OCI-LY7 (cell line): ENCODE measurements around the gene LRRC75A. TPM values are rescaled to one million over a fixed set of nuclear protein-coding genes. Genes with fewer than 3 reads are reported as not detected.

Experiments
- BruUV-seq: library from RNA; stranded (reverse); fragments of 400-500 nt; replicated peaks from 2 replicates; lab custom pipeline; 2021; lab: Mats Ljungman, UMichigan
- CTCF ChIA-PET: fragments of 300-600 bp; sonication (Branson Sonifier 250); formaldehyde crosslinking; loops from one replicate; lab custom pipeline; 2022; ENCODE audit warnings: antibody characterized with exemption; ENCODE audit not compliant: unreplicated experiment; lab: Charles Lee
- POLR2A ChIA-PET: fragments of 300-600 bp; sonication (Branson Sonifier 250); formaldehyde crosslinking; loops from one replicate; lab custom pipeline; 2022; ENCODE audit warnings: antibody characterized with exemption; lab: Charles Lee
- DNase-seq: peaks from one replicate; pipeline ENCODE4 v3.0.0-alpha.2; 2015; ENCODE audit warnings: low spot score
- H2AFZ ChIP-seq: fragments of 200-600 bp; sonication (generic), shearing (Covaris generic); 2 replicates; pipeline ENCODE4 v1.6.1; 2014; ENCODE audit warnings: mild to moderate bottlenecking, antibody characterized with exemption, low read length, moderate library complexity
- H3K27ac ChIP-seq: fragments of 200-600 bp; sonication (generic); 2 replicates; pipeline ENCODE4 v1.5.1; 2014; ENCODE audit warnings: mixed run types, low read depth, mild to moderate bottlenecking, moderate library complexity, low read length, inconsistent platforms; ENCODE audit not compliant: poor library complexity, severe bottlenecking
- H3K36me3 ChIP-seq: fragments of 200-600 bp; sonication (generic); 2 replicates; pipeline ENCODE4 v1.6.1; 2014; ENCODE audit warnings: mild to moderate bottlenecking, antibody characterized with exemption, low read length, moderate library complexity, mixed read lengths; ENCODE audit not compliant: insufficient read depth
- H3K4me1 ChIP-seq: fragments of 200-600 bp; sonication (generic); 2 replicates; pipeline ENCODE4 v1.5.1; 2014; ENCODE audit warnings: mild to moderate bottlenecking, low read length; ENCODE audit not compliant: insufficient read depth, poor library complexity, severe bottlenecking
- H3K4me2 ChIP-seq: fragments of 200-600 bp; sonication (generic); 2 replicates; pipeline ENCODE4 v1.6.1; 2014; ENCODE audit warnings: mild to moderate bottlenecking, low read length
- H3K4me3 ChIP-seq: fragments of 200-600 bp; sonication (generic); 2 replicates; pipeline ENCODE4 v1.5.1; 2014; ENCODE audit warnings: mild to moderate bottlenecking, low read depth, low read length; ENCODE audit not compliant: poor library complexity, severe bottlenecking
- H3K79me2 ChIP-seq: fragments of 200-600 bp; sonication (generic); 2 replicates; pipeline ENCODE4 v1.6.1; 2016; ENCODE audit warnings: low read depth, mild to moderate bottlenecking, low read length, moderate library complexity, mixed read lengths; ENCODE audit not compliant: insufficient read depth
- H3K9me2 ChIP-seq: fragments of 200-600 bp; sonication (generic); 2 replicates; pipeline ENCODE4 v1.6.1; 2016; ENCODE audit warnings: mild to moderate bottlenecking, low read length, mixed read lengths; ENCODE audit not compliant: insufficient read depth
- H3K9me3 ChIP-seq: fragments of 200-600 bp; sonication (generic); 2 replicates; pipeline ENCODE4 v1.6.1; 2014; ENCODE audit warnings: mild to moderate bottlenecking, mixed run types, low read length, mixed read lengths
- H4K20me1 ChIP-seq: fragments of 200-600 bp; sonication (generic); 2 replicates; pipeline ENCODE4 v1.6.1; 2014; ENCODE audit warnings: mild to moderate bottlenecking, antibody characterized with exemption, low read length, moderate library complexity, mixed read lengths; ENCODE audit not compliant: insufficient read depth
- EZH2phosphoT487 ChIP-seq: fragments of 200-600 bp; sonication (generic); IDR thresholded peaks from 2 replicates; pipeline ENCODE4 v1.6.1; 2018; ENCODE audit warnings: low read depth, borderline replicate concordance, mild to moderate bottlenecking, mixed run types, antibody characterized with exemption, low read length, moderate library complexity, mixed read lengths
- intact Hi-C: fragments of 100-400 bp; cut with micrococcal nuclease; formaldehyde crosslinking; loops from one replicate; pipeline ENCODE4 v1.10.0; 2022; ENCODE audit not compliant: unreplicated experiment
- total RNA-seq, 2 experiments: library from RNA; depleted of rRNA in 1 of 2; stranded (reverse); fragments of >200 nt in 1 of 2; shearing (Covaris generic) in 1 of 2; gene quantifications; 2 replicates each; pipeline ENCODE4 v1.2.3, GENCODE V29; 2014 to 2022
- TF ChIP-seq, protein P1 (sequence below): fragments of 200-600 bp; sonication (generic); conservative IDR thresholded peaks from 2 replicates; pipeline ENCODE4 v1.5.1; 2014; ENCODE audit warnings: mild to moderate bottlenecking, antibody characterized with exemption, low read length, moderate library complexity, mixed read lengths

The LRRC75A gene
- total RNA-seq, 2 experiments from 2014 or later: not detected

DNA sequence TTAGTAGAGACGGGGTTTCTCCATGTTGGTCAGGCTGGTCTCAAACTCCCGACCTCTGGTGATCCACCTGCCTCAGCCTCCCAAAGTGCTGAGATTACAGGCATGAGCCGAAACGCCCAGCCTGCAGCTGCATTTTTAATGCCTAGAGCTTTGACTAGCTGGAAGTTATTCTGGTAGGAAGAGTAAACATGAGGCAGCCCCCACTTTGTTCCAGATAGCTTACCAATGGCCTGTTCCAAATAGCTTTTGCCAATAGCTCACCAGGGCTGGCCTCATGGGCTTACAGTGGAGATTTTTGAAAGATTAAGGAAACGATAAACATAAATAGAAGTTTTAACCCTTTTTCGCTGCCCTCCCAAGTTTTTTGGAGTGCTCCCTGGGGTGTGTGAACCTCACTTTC lies 66.8 kb downstream of the LRRC75A start:
- POLR2A ChIA-PET: interaction anchor here (0.7 kb wide), 1 partner anchor 10 kb away, joined by 3 read pairs; no protein-coding TSS in a partner anchor
- Histone ChIP-seq H3K4me2 (no peak overlapping the region), H3K4me3 (no peak overlapping the region), H3K36me3 (no peaks in the 10 kb centered on the region), H3K79me2 (no peaks in the 10 kb centered on the region), H3K27ac (no peak overlapping the region), H3K9me2 (no peaks in the 10 kb centered on the region), H3K9me3 (no peaks in the 10 kb centered on the region), H3K4me1 (no peaks in the 10 kb centered on the region), H4K20me1 (no peaks in the 10 kb centered on the region), H2AFZ (no peak overlapping the region)
- CTCF ChIA-PET: interaction anchor here (1.1 kb wide), 1 partner anchor 10 kb away, joined by 3 read pairs; the partner anchor contains the start of gene TRPV2
- BruUV-seq: no TSS peak
- no peak for DNase-seq
- no peak for TF ChIP-seq EZH2phosphoT487
- TF ChIP-seq, protein P1, sequence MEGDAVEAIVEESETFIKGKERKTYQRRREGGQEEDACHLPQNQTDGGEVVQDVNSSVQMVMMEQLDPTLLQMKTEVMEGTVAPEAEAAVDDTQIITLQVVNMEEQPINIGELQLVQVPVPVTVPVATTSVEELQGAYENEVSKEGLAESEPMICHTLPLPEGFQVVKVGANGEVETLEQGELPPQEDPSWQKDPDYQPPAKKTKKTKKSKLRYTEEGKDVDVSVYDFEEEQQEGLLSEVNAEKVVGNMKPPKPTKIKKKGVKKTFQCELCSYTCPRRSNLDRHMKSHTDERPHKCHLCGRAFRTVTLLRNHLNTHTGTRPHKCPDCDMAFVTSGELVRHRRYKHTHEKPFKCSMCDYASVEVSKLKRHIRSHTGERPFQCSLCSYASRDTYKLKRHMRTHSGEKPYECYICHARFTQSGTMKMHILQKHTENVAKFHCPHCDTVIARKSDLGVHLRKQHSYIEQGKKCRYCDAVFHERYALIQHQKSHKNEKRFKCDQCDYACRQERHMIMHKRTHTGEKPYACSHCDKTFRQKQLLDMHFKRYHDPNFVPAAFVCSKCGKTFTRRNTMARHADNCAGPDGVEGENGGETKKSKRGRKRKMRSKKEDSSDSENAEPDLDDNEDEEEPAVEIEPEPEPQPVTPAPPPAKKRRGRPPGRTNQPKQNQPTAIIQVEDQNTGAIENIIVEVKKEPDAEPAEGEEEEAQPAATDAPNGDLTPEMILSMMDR: no peak
- intact Hi-C loops: no loop called here

DNA sequence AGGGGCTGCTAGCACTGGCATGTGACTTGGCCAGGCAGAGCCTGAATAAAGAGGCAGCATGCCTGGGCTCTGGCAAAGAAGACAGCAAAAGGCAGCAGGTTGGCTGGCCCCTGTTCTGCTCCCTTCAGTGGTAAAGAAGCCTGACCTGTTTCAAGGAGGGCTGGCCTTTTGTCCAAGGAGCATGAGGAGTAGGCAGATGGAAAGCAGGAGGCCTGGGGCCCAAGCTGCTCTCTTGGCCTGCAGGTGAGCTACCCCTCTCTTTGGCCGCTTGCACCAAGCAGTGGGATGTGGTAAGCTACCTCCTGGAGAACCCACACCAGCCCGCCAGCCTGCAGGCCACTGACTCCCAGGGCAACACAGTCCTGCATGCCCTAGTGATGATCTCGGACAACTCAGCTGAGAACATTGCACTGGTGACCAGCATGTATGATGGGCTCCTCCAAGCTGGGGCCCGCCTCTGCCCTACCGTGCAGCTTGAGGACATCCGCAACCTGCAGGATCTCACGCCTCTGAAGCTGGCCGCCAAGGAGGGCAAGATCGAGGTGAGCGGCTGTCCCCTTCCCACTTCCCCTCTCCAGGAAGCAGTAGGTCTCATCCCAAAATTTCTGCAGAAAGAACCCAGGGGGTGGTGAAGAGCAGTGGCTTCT lies 68.6 kb downstream of the LRRC75A start:
- POLR2A ChIA-PET: interaction anchor here (0.6 kb wide), 1 partner anchor 22 kb away, joined by 3 read pairs; no protein-coding TSS in a partner anchor
- no peaks in the 10 kb centered on the region for H3K36me3 ChIP-seq
- intact Hi-C loops: no loop called here

More for the DNA sequence above, 68.6 kb downstream of the LRRC75A start:
- H3K9me3 ChIP-seq: no peaks in the 10 kb centered on the region
- no peak overlapping the region for H3K27ac ChIP-seq
- no peak overlapping the region for H3K4me2 ChIP-seq
- TF ChIP-seq, protein P1: no peak
- TF ChIP-seq EZH2phosphoT487: no peak
- no peaks in the 10 kb centered on the region for H3K79me2 ChIP-seq
- CTCF ChIA-PET: no interaction called here
- BruUV-seq: no TSS peak
- no peak overlapping the region for H3K4me3 ChIP-seq
- no peaks in the 10 kb centered on the region for H3K9me2 ChIP-seq
- no peak for DNase-seq
- H4K20me1 ChIP-seq: no peaks in the 10 kb centered on the region
- H3K4me1 ChIP-seq: peaks cover 12% of the 10 kb centered on the region
- no peak overlapping the region for H2AFZ ChIP-seq
